HEK293 (cell line): ENCODE results near the gene ZNF385C.

Experiments used
- CTCF ChIA-PET: fragments of 350-600 bp; formaldehyde crosslinking; extraction: SDS; loops from one replicate; lab custom pipeline; 2021; ENCODE audit warnings: antibody characterized with exemption; lab: Yijun Ruan, JAX
- POLR2A ChIA-PET: fragments of 300-600 bp; formaldehyde crosslinking; extraction: SDS; loops from one replicate; lab custom pipeline; 2020; ENCODE audit warnings: antibody characterized with exemption, inconsistent platforms; lab: Yijun Ruan, JAX
- H3K27ac ChIP-seq: fragments of 200-500 bp; sonication (Bioruptor generic); 2 replicates; pipeline ENCODE4 v1.5.1; 2014; ENCODE audit warnings: low read depth, low read length, control low read depth, inconsistent platforms; ENCODE audit errors: extremely low read depth
- H3K36me3 ChIP-seq, 2 experiments: fragments of 200-500 bp in 1 of 2; sonication (Bioruptor generic) in 1 of 2; 1 replicate in 1 of 2; 2 replicates in 1 of 2; pipeline ENCODE4 v1.5.1; 2014 to 2017; ENCODE audit warnings: inconsistent platforms in 2 of 2, low read length in 2 of 2; ENCODE audit not compliant: control insufficient read depth in 2 of 2, insufficient read depth in 1 of 2
- H3K4me1 ChIP-seq: fragments of 200-500 bp; sonication (Bioruptor generic); 2 replicates; pipeline ENCODE4 v1.5.1; 2014; ENCODE audit warnings: mild to moderate bottlenecking, low read length, inconsistent platforms; ENCODE audit not compliant: control insufficient read depth, insufficient read depth
- H3K4me3 ChIP-seq: 2 replicates; pipeline ENCODE4 v1.5.1; 2011; ENCODE audit warnings: low read depth, mild to moderate bottlenecking, control low read depth, low read length, moderate library complexity
- H3K9me3 ChIP-seq: fragments of 200-500 bp; sonication (Bioruptor generic); 2 replicates; pipeline ENCODE4 v1.5.1; 2014; ENCODE audit warnings: low read depth, low read length, inconsistent platforms; ENCODE audit not compliant: control insufficient read depth, insufficient read depth
- AEBP2 ChIP-seq: fragments of 450-650 bp; formaldehyde crosslinking; IDR thresholded peaks from 2 replicates; pipeline ENCODE4 v1.5.1; 2016; ENCODE audit warnings: missing biosample characterization, missing genetic modification characterization, borderline replicate concordance
- EGR2 ChIP-seq: fragments of 450-650 bp; formaldehyde crosslinking; IDR thresholded peaks from 2 replicates; pipeline ENCODE4 v1.5.1; 2016; ENCODE audit warnings: low read depth, missing biosample characterization, missing genetic modification characterization
- KLF10 ChIP-seq: fragments of 450-650 bp; IDR thresholded peaks from 2 replicates; pipeline ENCODE4 v1.5.1; 2018; ENCODE audit warnings: missing biosample characterization, mild to moderate bottlenecking, missing genetic modification characterization
- KLF17 ChIP-seq: fragments of 450-650 bp; formaldehyde crosslinking; IDR thresholded peaks from 2 replicates; pipeline ENCODE4 v1.5.1; 2016; ENCODE audit warnings: missing biosample characterization, missing genetic modification characterization
- OSR2 ChIP-seq: fragments of 450-650 bp; formaldehyde crosslinking; IDR thresholded peaks from 2 replicates; pipeline ENCODE4 v1.5.1; 2016; ENCODE audit warnings: missing biosample characterization, missing genetic modification characterization
- PRDM1 ChIP-seq: fragments of 450-650 bp; formaldehyde crosslinking; IDR thresholded peaks from 2 replicates; pipeline ENCODE4; 2016; ENCODE audit warnings: missing biosample characterization, missing genetic modification characterization
- PRDM10 ChIP-seq: fragments of 450-650 bp; formaldehyde crosslinking; IDR thresholded peaks from 2 replicates; pipeline ENCODE4 v1.5.1; 2016; ENCODE audit warnings: missing biosample characterization, missing genetic modification characterization
- SP7 ChIP-seq: fragments of 450-650 bp; formaldehyde crosslinking; IDR thresholded peaks from 2 replicates; pipeline ENCODE4 v1.5.1; 2016; ENCODE audit warnings: missing biosample characterization, missing genetic modification characterization
- WT1 ChIP-seq: fragments of 450-650 bp; formaldehyde crosslinking; IDR thresholded peaks from 2 replicates; pipeline ENCODE4 v1.5.1; 2016; ENCODE audit warnings: missing biosample characterization, missing genetic modification characterization
- ZBTB17 ChIP-seq: fragments of 450-650 bp; formaldehyde crosslinking; IDR thresholded peaks from 2 replicates; pipeline ENCODE4 v1.5.1; 2016; ENCODE audit warnings: missing biosample characterization, missing genetic modification characterization
- ZBTB21 ChIP-seq: fragments of 450-650 bp; formaldehyde crosslinking; IDR thresholded peaks from 2 replicates; pipeline ENCODE4 v1.5.1; 2017; ENCODE audit warnings: missing biosample characterization, missing genetic modification characterization
- ZBTB44 ChIP-seq: fragments of 450-650 bp; IDR thresholded peaks from 2 replicates; pipeline ENCODE4 v1.5.1; 2018; ENCODE audit warnings: missing biosample characterization, mild to moderate bottlenecking, missing genetic modification characterization
- ZEB2 ChIP-seq: fragments of 450-650 bp; formaldehyde crosslinking; IDR thresholded peaks from 2 replicates; pipeline ENCODE4 v1.5.1; 2016; ENCODE audit warnings: missing biosample characterization, missing genetic modification characterization
- ZIC2 ChIP-seq: fragments of 450-650 bp; formaldehyde crosslinking; IDR thresholded peaks from 2 replicates; pipeline ENCODE4 v1.5.1; 2016; ENCODE audit warnings: missing biosample characterization, missing genetic modification characterization
- ZNF350 ChIP-seq: fragments of 450-650 bp; formaldehyde crosslinking; IDR thresholded peaks from 2 replicates; pipeline ENCODE4 v1.5.0; 2017; ENCODE audit warnings: missing biosample characterization, mild to moderate bottlenecking, missing genetic modification characterization
- ZNF366 ChIP-seq: fragments of 450-650 bp; formaldehyde crosslinking; conservative IDR thresholded peaks from 2 replicates; pipeline ENCODE4 v1.5.1; 2016; ENCODE audit warnings: missing biosample characterization, missing genetic modification characterization
- ZNF398 ChIP-seq: fragments of 450-650 bp; formaldehyde crosslinking; IDR thresholded peaks from 2 replicates; pipeline ENCODE4 v1.5.1; 2017; ENCODE audit warnings: missing biosample characterization, missing genetic modification characterization
- ZNF549 ChIP-seq: fragments of 450-650 bp; IDR thresholded peaks from 2 replicates; pipeline ENCODE4 v1.5.1; 2018; ENCODE audit warnings: missing biosample characterization, missing genetic modification characterization, mild to moderate bottlenecking, inconsistent platforms, moderate library complexity
- ZNF560 ChIP-seq: fragments of 450-650 bp; formaldehyde crosslinking; IDR thresholded peaks from 2 replicates; pipeline ENCODE4 v1.5.1; 2017; ENCODE audit warnings: missing biosample characterization, missing genetic modification characterization, borderline replicate concordance
- ZNF623 ChIP-seq: fragments of 450-650 bp; formaldehyde crosslinking; IDR thresholded peaks from 2 replicates; pipeline ENCODE4 v1.5.1; 2016; ENCODE audit warnings: missing biosample characterization, missing genetic modification characterization
- ZNF629 ChIP-seq: fragments of 450-650 bp; formaldehyde crosslinking; IDR thresholded peaks from 2 replicates; pipeline ENCODE4 v1.5.1; 2017; ENCODE audit warnings: missing biosample characterization, missing genetic modification characterization
- ZNF660 ChIP-seq: fragments of 450-650 bp; IDR thresholded peaks from 2 replicates; pipeline ENCODE4 v1.5.1; 2018; ENCODE audit warnings: missing biosample characterization, mild to moderate bottlenecking, missing genetic modification characterization
- ZNF664 ChIP-seq: fragments of 450-650 bp; formaldehyde crosslinking; IDR thresholded peaks from 2 replicates; pipeline ENCODE4 v1.5.1; 2016; ENCODE audit warnings: missing biosample characterization, missing genetic modification characterization
- ZNF692 ChIP-seq: fragments of 450-650 bp; formaldehyde crosslinking; IDR thresholded peaks from 2 replicates; pipeline ENCODE4 v1.5.1; 2016; ENCODE audit warnings: missing biosample characterization, missing genetic modification characterization
- ZNF791 ChIP-seq: fragments of 450-650 bp; formaldehyde crosslinking; IDR thresholded peaks from 2 replicates; pipeline ENCODE4 v1.5.1; 2016; ENCODE audit warnings: missing biosample characterization, missing genetic modification characterization

ZNF385C gene

GRCh38 chr17:41988418-41988817 lies 109.9 kb downstream of the ZNF385C start:
- H3K4me1 ChIP-seq, result no peaks in the 10 kb centered on the region
- TF ChIP-seq ZNF398 (tag by site-specific recombination) (no peak), EGR2 (tag by site-specific recombination) (no peak), ZNF350 (tag by site-specific recombination) (no peak), PRDM1 (tag by site-specific recombination) (peak; percentile 57; the same call in 1 of the 2 replicates), ZNF664 (tag by site-specific recombination) (no peak), AEBP2 (tag by site-specific recombination) (no peak)
- H3K9me3 ChIP-seq, result no peaks in the 10 kb centered on the region
- POLR2A ChIA-PET, result no interaction called here
- CTCF ChIA-PET, result interaction anchor here (0.6 to 1.0 kb wide), 4 partner anchors 12 to 79 kb away, joined by 3 to 5 read pairs (median 3); no protein-coding TSS in a partner anchor
- H3K27ac ChIP-seq, result no peak overlapping the region
- no peak overlapping the region for H3K4me3 ChIP-seq
- H3K36me3 ChIP-seq, result peaks cover 90 to 98% of the 10 kb centered on the region in 2 experiments

GRCh38 chr17:41987642-41988041 lies 110.6 kb downstream of the ZNF385C start:
- CTCF ChIA-PET, result no interaction called here
- TF ChIP-seq ZBTB17 (tag by site-specific recombination), result peak; percentile 38; the same call in 1 of the 2 replicates
- TF ChIP-seq ZNF791, result no peak
- peak; percentile 88 for TF ChIP-seq ZBTB44
- TF ChIP-seq WT1 (tag by site-specific recombination), result peak; percentile 32; the same call in 1 of the 2 replicates
- no peak for TF ChIP-seq ZNF549 (tag by site-specific recombination)
- 0 out of 2 replicates have a peak, but pooled peaks have one; percentile 23 for TF ChIP-seq ZEB2 (tag by site-specific recombination)
- peak; percentile 82 for TF ChIP-seq OSR2
- TF ChIP-seq ZNF660 (tag by site-specific recombination), result peak; percentile 66
- TF ChIP-seq SP7 (tag by site-specific recombination), result peak; percentile 59
- TF ChIP-seq ZNF366, result 0 out of 2 replicates have a peak, but pooled peaks have one; percentile 19
- TF ChIP-seq ZNF623 (tag by site-specific recombination), result 0 out of 2 replicates have a peak, but pooled peaks have one; percentile 4
- peak; percentile 88 for TF ChIP-seq ZBTB21 (tag by site-specific recombination)
- TF ChIP-seq ZIC2 (tag by site-specific recombination), result peak; percentile 38
- TF ChIP-seq KLF17 (tag by site-specific recombination), result peak; percentile 75
- peak; percentile 86 for TF ChIP-seq PRDM10 (tag by site-specific recombination)
- TF ChIP-seq ZNF560 (tag by site-specific recombination), result no peak
- TF ChIP-seq KLF10 (tag by site-specific recombination), result no peak
- peak; percentile 66 for TF ChIP-seq ZNF692 (tag by site-specific recombination)
- peak; percentile 47 for TF ChIP-seq ZNF629

More at GRCh38 chr17:41987642-41988041, 110.6 kb downstream of the ZNF385C start:
- POLR2A ChIA-PET, result no interaction called here
- Histone ChIP-seq H3K4me3 (no peak overlapping the region), H3K4me1 (no peaks in the 10 kb centered on the region), H3K27ac (no peak overlapping the region), H3K36me3 (peaks cover 90 to 98% of the 10 kb centered on the region in 2 experiments), H3K9me3 (no peaks in the 10 kb centered on the region)
